HT-29 (cell line): ENCODE data around the gene MYOM1. TPM values are rescaled to one million over a fixed set of nuclear protein-coding genes. Genes with fewer than 3 reads are reported as not detected.
A peak's percentile ranks its signal among the peaks of the same experiment; 100 is the strongest.

ENCODE experiments used
- DNase-seq: peaks from one replicate; pipeline ENCODE4 v3.0.0-alpha.2; 2015; ENCODE audit warnings: low spot score
- total RNA-seq: library from RNA; depleted of rRNA; stranded (reverse); fragments of >200 nt; shearing (Covaris generic); gene quantifications from 2 replicates; pipeline ENCODE4 v1.2.3, GENCODE V29; 2014; rRNA removed

The MYOM1 gene
- 0.10 and 0.13 TPM in 2 replicates for total RNA-seq

GRCh38 chr18:3219631-3220335, at the start of gene MYOM1:
TSS of gene MYOM1 (minus strand) at chr18:3219968. CDS start at chr18:3215223, 4,745 bp downstream.
- no peak for DNase-seq

GRCh38 chr18:3269241-3269913, 49.6 kb upstream of the MYOM1 start:
- DNase-seq = no peak

- no peak for DNase-seq
These were observed 48.5 kb upstream of the MYOM1 start for GRCh38 chr18:3268306-3268705.

- DNase-seq = no peak
These were observed 46.4 kb upstream of the MYOM1 start for GRCh38 chr18:3266062-3266608.

- no peak for DNase-seq
These were observed 45.8 kb upstream of the MYOM1 start for GRCh38 chr18:3265564-3266033.

DNA sequence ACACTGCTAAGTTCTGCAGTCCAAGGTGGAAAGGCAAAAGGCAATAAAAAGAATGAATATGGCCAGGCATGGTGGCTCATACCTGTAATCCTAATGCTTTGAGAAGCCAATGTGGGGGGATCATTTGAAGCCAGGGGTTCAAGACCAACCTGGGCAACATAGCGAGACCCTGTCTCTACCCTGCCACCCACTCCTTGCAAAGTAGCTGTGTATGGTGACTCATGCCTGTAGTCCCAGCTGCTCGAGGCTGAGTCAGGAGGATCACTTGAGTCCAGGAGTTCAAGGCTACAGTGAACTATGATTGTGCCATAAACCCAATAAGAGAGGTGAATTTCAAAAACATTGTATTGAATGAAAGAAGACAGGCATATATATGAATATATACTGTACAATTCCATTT, 44.6 kb upstream of the MYOM1 start:
- no peak for DNase-seq

- peak; percentile 54 for DNase-seq
These were observed 43.4 kb upstream of the MYOM1 start for GRCh38 chr18:3263132-3263700.

DNA sequence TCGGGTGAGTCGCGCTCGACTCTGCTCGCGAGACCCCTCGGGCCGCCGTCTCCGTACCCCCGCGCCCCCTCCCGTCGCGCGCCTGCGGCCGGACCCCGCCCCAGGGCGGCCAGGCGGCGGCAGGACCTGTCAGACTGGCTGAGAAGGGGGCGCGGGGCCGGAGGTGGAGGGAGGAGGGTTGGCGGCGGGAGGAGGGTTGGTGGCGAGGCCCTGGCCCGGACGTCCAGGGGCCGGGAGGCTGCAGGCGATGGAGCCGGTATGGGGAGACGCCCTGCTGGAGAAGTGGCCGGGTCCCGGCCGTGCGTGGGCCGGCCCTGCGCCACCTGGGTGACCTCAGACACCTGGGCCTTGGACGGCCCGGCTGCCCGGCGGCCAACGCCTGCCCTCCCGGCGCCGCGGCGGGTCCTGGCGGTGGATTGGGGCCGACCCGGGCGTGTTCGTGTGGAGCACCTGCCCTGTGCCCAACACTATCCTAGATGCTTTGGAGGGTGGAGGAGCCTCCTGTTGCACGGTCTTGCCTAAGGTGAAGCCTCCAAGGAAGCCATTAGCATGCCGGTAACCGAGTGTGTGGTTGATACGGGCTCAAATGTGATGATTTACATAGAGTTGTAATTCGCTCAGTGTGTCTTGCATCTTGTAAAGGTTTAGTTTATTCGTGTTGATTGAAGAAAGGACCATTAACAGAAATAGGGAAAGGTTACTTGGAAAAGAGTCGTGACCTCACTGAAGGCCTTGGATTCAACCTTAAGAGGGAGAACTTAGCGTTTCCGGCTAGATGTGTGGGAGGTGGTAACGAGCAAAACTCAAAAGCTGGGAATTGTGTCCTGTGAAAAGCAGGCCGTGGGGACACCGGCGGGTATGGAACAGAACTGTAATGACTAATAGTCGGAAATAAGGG, 42.7 kb upstream of the MYOM1 start:
- DNase-seq = peak; percentile 60

DNA sequence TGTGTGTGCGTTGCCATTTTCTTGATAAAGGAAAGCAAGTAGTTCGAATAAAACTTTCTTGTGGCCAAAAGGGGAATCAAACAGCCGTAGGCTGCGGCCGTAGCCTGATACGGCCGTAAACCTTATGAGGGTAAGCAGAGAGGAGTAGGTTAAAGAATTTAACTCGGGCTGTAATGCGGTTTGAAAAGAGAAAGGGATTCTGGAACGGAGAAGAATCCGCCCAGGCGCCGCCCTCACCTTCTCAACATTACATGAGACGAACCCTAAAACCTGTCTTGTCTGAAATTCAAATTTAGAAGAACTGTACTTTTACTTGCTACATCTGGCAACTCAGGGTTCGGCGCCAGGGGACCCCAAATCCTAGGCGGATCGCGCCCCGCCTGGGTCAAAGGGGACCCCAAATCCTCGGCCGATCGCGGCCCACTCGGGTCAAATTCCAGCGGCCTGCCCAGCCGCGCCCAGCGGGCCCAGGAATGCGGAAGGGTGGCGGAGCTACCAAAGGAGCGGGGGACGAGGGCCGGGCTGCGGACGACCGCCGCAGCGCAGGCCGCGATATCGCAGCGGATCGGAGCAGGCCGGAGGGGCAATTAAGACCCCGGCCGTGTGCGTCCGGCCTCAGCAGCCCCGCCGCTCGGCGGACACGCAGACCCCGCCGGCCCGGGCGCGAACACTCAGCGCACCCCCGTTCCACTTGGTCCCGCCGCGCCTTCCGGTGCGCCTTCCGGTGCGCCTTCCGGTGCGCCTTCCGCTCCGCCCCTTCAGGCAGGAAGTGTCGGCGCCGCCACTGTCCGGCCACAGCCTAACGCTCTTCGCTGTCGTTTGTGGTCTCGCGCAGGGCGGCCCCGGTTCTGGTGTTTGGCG, 41.8 kb upstream of the MYOM1 start, which contains the start of gene MYL12B:
Gene MYL12B, plus strand, starts transcription at position 761 of the 861 bp plus-strand sequence. CDS start 10,766 bp downstream, outside the sequence.
- DNase-seq = peak; percentile 97

DNA sequence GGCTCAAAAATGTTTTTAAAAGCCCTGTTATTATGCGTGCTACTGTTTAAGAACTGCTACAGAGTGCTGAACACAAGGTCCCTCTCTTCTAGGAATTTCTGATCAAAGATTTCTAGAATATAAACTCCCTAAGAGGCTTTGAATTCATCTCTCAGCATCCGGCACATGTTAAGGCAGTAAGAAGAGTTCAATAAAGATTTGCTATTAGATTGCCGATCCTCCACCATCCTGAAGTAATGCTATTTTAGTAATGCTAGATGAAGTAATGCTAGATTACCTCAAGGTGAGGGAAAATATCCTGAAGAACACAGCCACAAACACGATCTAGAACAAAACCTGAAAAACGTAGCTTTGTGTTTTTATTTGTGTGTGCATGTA, 41.2 kb upstream of the MYOM1 start:
- DNase-seq = no peak

DNA sequence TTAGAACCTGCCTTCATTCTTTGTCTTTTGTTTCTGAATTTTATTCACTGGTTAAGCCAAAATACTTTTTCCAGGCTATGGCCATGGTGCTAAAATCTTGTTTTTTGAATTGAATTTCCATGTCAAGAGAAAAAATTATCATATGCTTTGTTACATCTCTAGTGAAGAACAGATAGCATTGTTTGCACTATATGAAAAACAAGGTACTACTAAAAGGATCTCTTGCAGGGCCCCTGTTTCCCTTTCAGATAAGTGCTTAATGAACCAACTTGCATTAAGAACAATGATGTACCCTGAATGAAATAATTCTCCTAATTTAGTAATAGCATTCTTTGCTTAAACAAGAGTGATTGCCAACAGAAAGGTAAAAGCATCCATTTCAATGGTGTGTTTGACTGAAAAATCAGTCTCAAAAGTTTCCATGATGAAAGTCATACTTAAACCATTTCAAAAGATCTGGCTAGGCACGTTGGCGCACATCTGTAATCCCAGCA, 37.9 kb upstream of the MYOM1 start:
- no peak for DNase-seq

GRCh38 chr18:3256693-3257626, 37.2 kb upstream of the MYOM1 start:
- DNase-seq = no peak

DNA sequence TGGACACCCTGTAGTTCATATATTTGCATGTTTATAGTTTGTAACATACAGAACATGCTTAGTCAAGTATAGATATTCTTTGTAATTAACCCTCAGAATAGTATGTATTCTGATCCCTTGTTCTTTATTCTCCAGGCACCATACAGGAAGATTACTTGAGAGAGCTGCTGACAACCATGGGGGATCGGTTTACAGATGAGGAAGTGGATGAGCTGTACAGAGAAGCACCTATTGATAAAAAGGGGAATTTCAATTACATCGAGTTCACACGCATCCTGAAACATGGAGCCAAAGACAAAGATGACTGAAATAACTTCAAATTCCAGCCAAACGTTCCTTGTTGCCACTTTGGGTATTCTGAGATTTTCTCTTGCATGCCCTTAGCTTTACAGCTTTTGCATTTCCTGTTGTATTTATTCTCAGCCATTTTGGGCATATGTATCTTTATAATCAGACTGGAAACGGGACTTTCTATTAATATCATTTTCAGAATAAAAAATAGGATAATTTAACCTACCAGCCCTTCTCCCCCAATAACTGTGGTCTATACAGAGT, 35.9 kb upstream of the MYOM1 start:
- DNase-seq = no peak

DNA sequence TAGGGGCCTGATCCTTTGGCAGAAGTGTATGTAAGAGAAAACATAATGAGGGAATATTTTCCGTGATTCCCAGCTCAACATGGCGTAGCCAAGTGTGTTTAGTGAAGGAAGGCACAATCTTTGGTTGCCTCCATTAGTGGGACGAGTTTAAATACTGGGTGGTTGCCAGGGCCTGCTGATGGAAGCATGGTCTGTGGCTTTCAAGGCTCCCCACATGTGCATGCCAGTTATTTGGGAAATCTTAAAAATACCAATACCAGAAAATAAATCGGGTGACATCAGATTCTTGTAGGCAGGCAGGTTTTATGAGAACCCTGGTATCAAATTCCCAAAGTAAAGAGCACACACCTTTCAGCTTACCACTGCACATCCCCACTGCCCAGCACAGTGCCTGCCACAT, 35.0 kb upstream of the MYOM1 start:
- no peak for DNase-seq

DNA sequence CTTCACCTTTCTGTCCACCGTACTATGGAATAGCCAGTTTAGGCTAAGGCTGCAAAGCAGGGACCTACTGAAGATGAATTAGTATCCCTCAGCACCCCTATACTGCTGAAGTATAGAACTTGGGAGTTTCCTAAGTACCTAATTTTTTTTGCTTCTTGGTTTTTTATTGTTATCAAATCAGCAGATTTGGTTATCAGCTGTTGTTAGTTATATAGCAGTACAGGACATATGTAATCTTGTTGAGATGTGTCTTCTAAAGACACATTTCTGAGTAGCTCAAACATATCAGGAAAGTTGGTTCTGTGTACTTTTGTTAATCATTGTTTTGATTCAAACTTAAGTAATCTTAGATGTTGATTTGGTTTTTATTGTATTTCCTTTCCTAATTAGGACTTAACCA, 33.1 kb upstream of the MYOM1 start:
- no peak for DNase-seq

DNA sequence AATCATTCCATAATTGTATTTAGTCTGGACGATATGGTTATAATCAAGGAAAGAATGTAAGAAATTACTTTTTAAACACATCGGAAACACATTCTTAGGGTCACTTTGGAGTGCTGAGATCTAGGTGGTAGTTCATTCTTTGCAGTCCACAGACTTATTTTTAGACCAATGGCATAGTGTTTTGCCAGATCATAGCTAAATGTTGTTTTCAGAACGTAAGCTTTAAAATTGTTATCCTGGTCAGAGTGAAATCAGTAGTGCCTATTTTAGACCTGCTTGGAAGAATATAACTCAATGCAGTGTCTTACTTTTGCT, 32.2 kb upstream of the MYOM1 start:
- DNase-seq = no peak

- DNase-seq = no peak
These were observed 31.6 kb upstream of the MYOM1 start for GRCh38 chr18:3251249-3251962.
